HFF-Myc (cell line): Measurements from ENCODE around the gene ZDHHC11.

Experiments
- DNase-seq: peaks from one replicate; pipeline ENCODE4 v3.0.0-alpha.2; 2011; ENCODE audit warnings: low read depth; ENCODE audit errors: extremely low read depth
- H3K4me3 ChIP-seq: replicated peaks from 2 replicates; pipeline ENCODE4 v1.5.1; 2011; ENCODE audit warnings: low read depth, mild to moderate bottlenecking, control low read depth, low read length
- TF ChIP-seq, protein P1 (sequence below): IDR thresholded peaks from 2 replicates; pipeline ENCODE4 v1.5.1; 2012; ENCODE audit warnings: mild to moderate bottlenecking, low read depth, low read length, control low read depth; ENCODE audit errors: missing control alignments

Gene ZDHHC11

DNA sequence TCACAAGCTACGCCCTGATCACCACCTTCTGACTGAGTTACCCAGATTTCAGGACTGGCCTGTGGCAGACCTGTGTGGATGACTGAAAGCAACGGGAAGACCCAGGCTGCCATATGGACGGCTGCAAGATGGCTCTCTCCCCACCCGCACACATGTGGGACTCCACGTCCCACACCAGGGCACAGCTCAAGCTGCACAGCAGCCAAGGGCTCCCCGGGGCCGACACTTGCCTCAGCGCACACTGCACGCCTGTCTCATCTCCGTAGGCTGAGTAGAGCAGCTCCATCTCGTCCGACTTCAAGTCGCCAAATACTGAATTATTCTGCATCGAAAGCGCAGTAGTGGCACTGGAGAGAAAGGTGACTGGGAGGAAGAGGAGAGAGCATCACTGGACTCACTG is 27.3 kb upstream of the ZDHHC11 start:
- no peak for DNase-seq
- H3K4me3 ChIP-seq: no peak overlapping the region
- TF ChIP-seq, protein P1, sequence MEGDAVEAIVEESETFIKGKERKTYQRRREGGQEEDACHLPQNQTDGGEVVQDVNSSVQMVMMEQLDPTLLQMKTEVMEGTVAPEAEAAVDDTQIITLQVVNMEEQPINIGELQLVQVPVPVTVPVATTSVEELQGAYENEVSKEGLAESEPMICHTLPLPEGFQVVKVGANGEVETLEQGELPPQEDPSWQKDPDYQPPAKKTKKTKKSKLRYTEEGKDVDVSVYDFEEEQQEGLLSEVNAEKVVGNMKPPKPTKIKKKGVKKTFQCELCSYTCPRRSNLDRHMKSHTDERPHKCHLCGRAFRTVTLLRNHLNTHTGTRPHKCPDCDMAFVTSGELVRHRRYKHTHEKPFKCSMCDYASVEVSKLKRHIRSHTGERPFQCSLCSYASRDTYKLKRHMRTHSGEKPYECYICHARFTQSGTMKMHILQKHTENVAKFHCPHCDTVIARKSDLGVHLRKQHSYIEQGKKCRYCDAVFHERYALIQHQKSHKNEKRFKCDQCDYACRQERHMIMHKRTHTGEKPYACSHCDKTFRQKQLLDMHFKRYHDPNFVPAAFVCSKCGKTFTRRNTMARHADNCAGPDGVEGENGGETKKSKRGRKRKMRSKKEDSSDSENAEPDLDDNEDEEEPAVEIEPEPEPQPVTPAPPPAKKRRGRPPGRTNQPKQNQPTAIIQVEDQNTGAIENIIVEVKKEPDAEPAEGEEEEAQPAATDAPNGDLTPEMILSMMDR: no peak

DNA sequence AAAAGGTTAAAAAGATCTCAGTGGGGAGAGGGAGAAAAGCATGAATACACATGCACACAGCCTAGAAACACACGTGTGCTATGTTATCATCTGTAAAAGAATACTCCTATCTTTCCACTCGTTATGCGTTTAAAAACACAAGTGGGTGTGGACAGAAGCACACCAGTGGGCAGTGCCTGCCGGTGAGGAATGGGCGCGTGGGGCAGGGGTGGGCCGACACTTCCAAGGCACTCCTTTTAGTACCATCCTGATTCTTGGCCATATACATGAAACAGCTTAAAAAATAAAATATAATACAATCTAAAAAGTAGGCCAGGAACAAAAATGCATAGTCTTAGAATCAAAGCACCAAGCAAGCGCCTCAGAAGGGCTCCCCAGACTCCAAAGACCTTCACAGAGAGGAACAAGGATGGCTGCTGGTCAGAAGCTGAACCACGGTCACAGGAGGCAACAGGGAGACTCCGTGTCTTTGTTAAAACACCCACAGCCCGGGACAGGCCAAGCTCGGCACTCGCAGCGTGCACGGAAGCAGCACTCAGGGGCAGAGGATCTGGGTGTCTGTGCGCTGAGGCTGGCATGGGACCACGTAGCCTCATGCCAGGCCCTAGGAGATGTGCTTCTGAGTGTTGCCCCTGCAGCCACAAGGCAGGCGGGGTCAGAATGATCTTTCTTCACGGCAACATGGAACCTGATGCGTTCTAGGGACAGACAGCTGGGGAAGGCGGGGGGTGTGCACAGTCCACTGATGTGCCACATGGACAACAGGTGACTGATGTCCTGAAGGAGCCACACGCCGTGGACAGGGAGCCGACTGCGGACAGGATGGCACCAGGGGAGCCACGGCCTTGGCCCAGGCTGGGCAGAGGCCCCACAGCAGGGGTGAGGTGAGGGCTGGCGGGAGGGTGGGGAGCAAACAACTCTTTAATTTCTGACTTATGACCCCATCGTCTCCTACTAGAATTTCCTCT is 25.9 kb upstream of the ZDHHC11 start:
- TF ChIP-seq, protein P1: no peak
- H3K4me3 ChIP-seq: no peak overlapping the region
- DNase-seq: no peak

DNA sequence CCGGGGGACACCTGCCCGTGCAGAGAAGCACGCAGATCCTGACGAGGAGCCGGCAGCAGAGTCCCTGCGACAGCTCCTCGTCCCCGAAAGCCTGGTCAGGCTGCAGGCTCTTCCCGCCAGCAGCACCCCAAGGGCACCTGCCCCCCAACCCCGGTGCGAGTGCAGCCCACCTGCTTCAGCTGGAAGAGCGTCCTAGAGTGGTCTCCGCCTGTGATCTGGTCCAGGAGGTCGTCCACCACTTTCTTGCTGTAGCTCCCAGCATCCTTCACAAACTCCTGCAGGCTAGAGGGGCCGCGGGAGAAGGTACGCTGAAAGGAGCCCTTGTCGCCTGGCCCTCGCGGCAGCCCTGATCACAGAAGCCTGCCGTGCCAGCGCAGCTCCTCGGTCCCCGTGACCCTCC is 25.1 kb upstream of the ZDHHC11 start:
- H3K4me3 ChIP-seq: no peak overlapping the region
- DNase-seq: no peak
- TF ChIP-seq, protein P1: no peak

DNA sequence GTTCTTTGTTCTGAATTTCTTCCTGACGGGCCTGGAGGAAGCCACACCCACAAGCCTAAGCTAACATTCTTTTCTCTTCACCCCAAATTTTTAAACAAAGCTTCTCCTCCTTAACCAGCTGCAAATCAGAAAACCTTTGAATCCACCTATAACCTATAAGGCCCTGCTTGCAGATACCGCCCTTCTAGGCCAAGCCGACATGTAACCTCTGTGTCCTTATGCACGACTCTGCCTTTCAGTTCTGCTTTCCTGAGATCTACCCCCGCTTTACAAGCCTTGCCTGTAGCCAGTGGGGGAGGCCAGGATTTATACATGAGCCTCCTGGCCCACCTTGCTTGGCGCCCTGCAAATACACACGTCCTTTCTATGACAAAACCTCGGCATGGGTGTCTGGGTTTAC is 22.5 kb upstream of the ZDHHC11 start:
- no peak for DNase-seq
- TF ChIP-seq, protein P1: no peak
- H3K4me3 ChIP-seq: no peak overlapping the region

DNA sequence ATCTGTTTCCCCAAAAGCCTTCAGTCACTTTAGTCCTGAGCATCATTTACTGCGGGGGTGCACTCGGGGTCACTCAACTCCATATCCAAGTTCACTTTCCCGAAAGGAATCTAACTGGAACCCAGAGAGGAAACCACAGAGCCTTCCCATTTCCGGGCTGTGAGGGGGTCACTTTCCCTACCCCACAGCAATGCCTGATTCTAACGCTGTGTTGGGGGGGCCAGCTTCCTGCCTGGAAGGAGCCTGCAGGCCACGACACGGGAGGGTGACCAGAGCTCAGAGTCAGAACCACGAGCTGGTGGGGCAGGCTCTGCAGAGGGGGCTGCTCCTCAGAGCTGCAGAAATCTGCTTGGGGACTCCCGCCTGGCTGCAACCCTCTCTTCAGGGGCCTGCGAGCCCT is 21.5 kb upstream of the ZDHHC11 start:
- TF ChIP-seq, protein P1: no peak
- DNase-seq: no peak
- no peak overlapping the region for H3K4me3 ChIP-seq

DNA sequence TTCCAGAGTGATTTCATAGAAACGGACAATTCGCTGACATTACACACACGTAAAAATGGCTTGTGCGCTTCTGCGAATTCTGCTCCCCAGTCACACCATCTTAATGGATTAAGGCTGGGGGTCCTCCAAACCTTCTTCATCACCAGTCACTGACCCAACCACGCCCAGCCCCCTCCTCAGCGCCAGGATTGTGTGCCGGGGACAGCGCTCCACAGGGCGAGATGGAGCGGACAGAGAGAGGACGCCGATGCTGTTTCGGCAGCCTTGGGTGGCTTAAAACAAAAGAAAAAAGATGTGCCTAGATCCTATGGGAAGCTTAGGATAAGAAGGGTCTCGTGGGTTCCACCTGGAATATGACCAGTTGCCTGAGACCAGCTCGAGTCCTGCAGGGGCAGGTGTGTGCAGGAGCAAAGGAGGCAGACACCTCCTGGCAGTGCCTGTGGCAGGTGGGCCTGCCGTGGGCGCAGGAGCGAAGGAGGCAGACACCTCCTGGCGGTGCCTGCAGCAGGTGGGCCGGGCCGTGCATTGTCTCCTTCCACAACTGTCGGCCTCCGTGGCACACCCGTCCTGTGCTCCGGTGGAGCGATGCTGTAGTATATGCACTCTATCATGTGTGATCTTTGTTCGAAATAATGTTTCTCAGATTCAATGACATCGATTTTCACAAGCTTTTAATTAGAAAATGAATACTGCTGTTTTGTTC is 21.0 kb upstream of the ZDHHC11 start:
- TF ChIP-seq, protein P1: no peak
- DNase-seq: no peak
- no peak overlapping the region for H3K4me3 ChIP-seq
